Keratinocyte (primary cell): ENCODE results near the gene DRGX. TPM values are rescaled to one million over a fixed set of nuclear protein-coding genes. Genes with fewer than 3 reads are reported as not detected.

ENCODE experiments used
- DNase-seq: peaks from one replicate; pipeline ENCODE4 v3.0.0-alpha.2; 2011; ENCODE audit warnings: low read depth, missing footprints, low spot score
- FAIRE-seq: peaks from 2 replicates; lab custom pipeline; 2011; peaks lifted over from hg19 to GRCh38; lab: Jason Lieb, UNC
- H2AFZ ChIP-seq: 2 replicates; pipeline ENCODE4 v1.6.0; 2012; ENCODE audit warnings: low read length, control low read depth, inconsistent platforms; ENCODE audit not compliant: control insufficient read depth
- H3K27ac ChIP-seq: 2 replicates; pipeline ENCODE4 v1.5.1; 2011; ENCODE audit warnings: low read length; ENCODE audit not compliant: control insufficient read depth, insufficient read depth
- H3K27me3 ChIP-seq: 3 replicates; pipeline ENCODE4 v1.6.0; 2011; ENCODE audit warnings: low read length; ENCODE audit not compliant: control insufficient read depth, insufficient read depth; ENCODE audit errors: extremely low read depth
- H3K36me3 ChIP-seq, 2 experiments: 2 replicates in 1 of 2; 3 replicates in 1 of 2; pipeline ENCODE4 v1.5.1; 2011; ENCODE audit warnings: low read length in 2 of 2, mild to moderate bottlenecking in 1 of 2; ENCODE audit not compliant: control insufficient read depth in 2 of 2, insufficient read depth in 2 of 2; ENCODE audit errors: extremely low read depth in 1 of 2
- H3K4me1 ChIP-seq: 3 replicates; pipeline ENCODE4 v1.5.1; 2011; ENCODE audit warnings: low read length; ENCODE audit not compliant: control insufficient read depth, insufficient read depth; ENCODE audit errors: extremely low read depth
- H3K4me2 ChIP-seq: 3 replicates; pipeline ENCODE4 v1.6.0; 2011; ENCODE audit warnings: low read depth, low read length; ENCODE audit not compliant: control insufficient read depth, insufficient read depth; ENCODE audit errors: extremely low read depth
- H3K4me3 ChIP-seq, 3 experiments: fragments of 200-600 bp in 1 of 3; sonication (generic) in 1 of 3; 2 replicates in 2 of 3; 3 replicates in 1 of 3; pipeline ENCODE4 v1.5.1; 2011 to 2016; ENCODE audit warnings: low read length in 3 of 3, mild to moderate bottlenecking in 3 of 3, control low read depth in 2 of 3, inconsistent platforms in 1 of 3, low read depth in 1 of 3, mixed read lengths in 1 of 3, mixed run types in 1 of 3, moderate library complexity in 1 of 3; ENCODE audit not compliant: control insufficient read depth in 2 of 3, insufficient read depth in 2 of 3; ENCODE audit errors: extremely low read depth in 1 of 3
- H3K79me2 ChIP-seq: 2 replicates; pipeline ENCODE4 v1.6.0; 2012; ENCODE audit warnings: low read length; ENCODE audit not compliant: control insufficient read depth, insufficient read depth
- H3K9ac ChIP-seq: 3 replicates; pipeline ENCODE4 v1.6.0; 2011; ENCODE audit warnings: low read length; ENCODE audit not compliant: control insufficient read depth, insufficient read depth; ENCODE audit errors: extremely low read depth
- H3K9me1 ChIP-seq: 3 replicates; pipeline ENCODE4 v1.6.0; 2011; ENCODE audit warnings: low read length; ENCODE audit not compliant: control insufficient read depth, insufficient read depth; ENCODE audit errors: extremely low read depth
- H3K9me3 ChIP-seq: 2 replicates; pipeline ENCODE4 v1.5.1; 2012; ENCODE audit warnings: low read depth, low read length; ENCODE audit not compliant: control insufficient read depth
- H4K20me1 ChIP-seq: 3 replicates; pipeline ENCODE4 v1.6.0; 2011; ENCODE audit warnings: low read length; ENCODE audit not compliant: control insufficient read depth, insufficient read depth; ENCODE audit errors: extremely low read depth
- EZH2 ChIP-seq: IDR thresholded peaks from one replicate; pipeline ENCODE4 v1.6.1; 2012; ENCODE audit warnings: inconsistent platforms, mild to moderate bottlenecking, low read length, moderate library complexity
- dilution Hi-C: fragments of 300-500 bp; cut with MboI; formaldehyde crosslinking; loops from one replicate; pipeline ENCODE4 v1.7.0; 2020; ENCODE audit warnings: low sequenced_read_pairs; ENCODE audit not compliant: extremely low pct_ligation_motif_present
- polyA plus RNA-seq, 5 experiments: library from polyadenylated mRNA; depleted of rRNA in 3 of 5; stranded (reverse) in 3 of 5; stranded (forward) in 1 of 5; unstranded in 1 of 5; fragments of >200 nt; gene quantifications; 1 replicate in 1 of 5; 2 replicates in 3 of 5; 3 replicates in 1 of 5; pipeline versions ENCODE4 v1.2.1 to v1.2.3, GENCODE V29; 2011 to 2012; ENCODE audit warnings: missing spikeins in 2 of 5, low read depth in 1 of 5, low replicate concordance in 1 of 5
- TF ChIP-seq, protein P1 (sequence below), 3 experiments: IDR thresholded peaks in 1 of 3; conservative IDR thresholded peaks in 1 of 3; optimal IDR thresholded peaks in 1 of 3; 2 replicates in 2 of 3; 3 replicates in 1 of 3; pipeline versions ENCODE3 to v1.5.1; 2011; ENCODE audit warnings: low read length in 3 of 3, mild to moderate bottlenecking in 3 of 3, moderate library complexity in 2 of 3, control low read depth in 1 of 3, inconsistent platforms in 1 of 3; ENCODE audit not compliant: insufficient read depth in 2 of 3; ENCODE audit errors: extremely low read depth in 1 of 3

DRGX gene
- polyA plus RNA-seq, 1 donor (not counting 4 experiments of a cell fraction or from before 2014, with no cell fraction given): not detected

DNA sequence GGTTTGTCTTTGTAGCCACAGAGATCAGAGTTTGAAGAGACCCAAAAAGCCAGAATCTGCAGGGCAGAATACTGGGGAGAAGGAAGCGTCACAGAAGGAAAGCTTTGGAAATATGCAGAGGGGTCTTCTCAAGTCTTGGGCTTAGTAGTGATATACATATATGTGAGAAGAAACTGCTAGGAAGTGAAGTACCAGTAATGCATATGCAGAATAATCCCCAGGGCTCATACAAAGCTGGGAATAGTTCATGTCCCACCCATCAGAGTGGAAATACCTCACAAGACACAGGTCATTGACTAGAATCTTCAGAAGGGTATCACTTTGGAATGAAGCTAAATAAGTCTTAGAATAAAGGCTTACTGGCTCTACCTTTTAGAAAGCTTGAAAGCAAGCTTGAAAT is 57.3 kb downstream of the DRGX start:
- H3K4me3 ChIP-seq: no peak overlapping the region
- H3K27ac ChIP-seq: no peak overlapping the region
- no peaks in the 10 kb centered on the region for H3K9me3 ChIP-seq
- no peak for DNase-seq
- no peaks in the 10 kb centered on the region for H4K20me1 ChIP-seq
- no peaks in the 10 kb centered on the region for H3K79me2 ChIP-seq
- H3K4me1 ChIP-seq: no peaks in the 10 kb centered on the region
- TF ChIP-seq, protein P1, sequence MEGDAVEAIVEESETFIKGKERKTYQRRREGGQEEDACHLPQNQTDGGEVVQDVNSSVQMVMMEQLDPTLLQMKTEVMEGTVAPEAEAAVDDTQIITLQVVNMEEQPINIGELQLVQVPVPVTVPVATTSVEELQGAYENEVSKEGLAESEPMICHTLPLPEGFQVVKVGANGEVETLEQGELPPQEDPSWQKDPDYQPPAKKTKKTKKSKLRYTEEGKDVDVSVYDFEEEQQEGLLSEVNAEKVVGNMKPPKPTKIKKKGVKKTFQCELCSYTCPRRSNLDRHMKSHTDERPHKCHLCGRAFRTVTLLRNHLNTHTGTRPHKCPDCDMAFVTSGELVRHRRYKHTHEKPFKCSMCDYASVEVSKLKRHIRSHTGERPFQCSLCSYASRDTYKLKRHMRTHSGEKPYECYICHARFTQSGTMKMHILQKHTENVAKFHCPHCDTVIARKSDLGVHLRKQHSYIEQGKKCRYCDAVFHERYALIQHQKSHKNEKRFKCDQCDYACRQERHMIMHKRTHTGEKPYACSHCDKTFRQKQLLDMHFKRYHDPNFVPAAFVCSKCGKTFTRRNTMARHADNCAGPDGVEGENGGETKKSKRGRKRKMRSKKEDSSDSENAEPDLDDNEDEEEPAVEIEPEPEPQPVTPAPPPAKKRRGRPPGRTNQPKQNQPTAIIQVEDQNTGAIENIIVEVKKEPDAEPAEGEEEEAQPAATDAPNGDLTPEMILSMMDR (optimal IDR thresholded peaks at IDR 0.05 in 1 of 3, IDR thresholded peaks at IDR 0.05 in 1 of 3, conservative IDR thresholded peaks at IDR 0.05 in 1 of 3; ENCODE audit: extremely low read depth in 1 of 3, insufficient read depth in 2 of 3, low read length in 3 of 3): no peak
- no peak overlapping the region for H2AFZ ChIP-seq
- dilution Hi-C loops: no loop called here
- no peak overlapping the region for H3K9ac ChIP-seq
- no peaks in the 10 kb centered on the region for H3K36me3 ChIP-seq
- no peaks in the 10 kb centered on the region for H3K27me3 ChIP-seq
- H3K9me1 ChIP-seq: no peaks in the 10 kb centered on the region
- no peak for FAIRE-seq
- H3K4me2 ChIP-seq: no peak overlapping the region

DNA sequence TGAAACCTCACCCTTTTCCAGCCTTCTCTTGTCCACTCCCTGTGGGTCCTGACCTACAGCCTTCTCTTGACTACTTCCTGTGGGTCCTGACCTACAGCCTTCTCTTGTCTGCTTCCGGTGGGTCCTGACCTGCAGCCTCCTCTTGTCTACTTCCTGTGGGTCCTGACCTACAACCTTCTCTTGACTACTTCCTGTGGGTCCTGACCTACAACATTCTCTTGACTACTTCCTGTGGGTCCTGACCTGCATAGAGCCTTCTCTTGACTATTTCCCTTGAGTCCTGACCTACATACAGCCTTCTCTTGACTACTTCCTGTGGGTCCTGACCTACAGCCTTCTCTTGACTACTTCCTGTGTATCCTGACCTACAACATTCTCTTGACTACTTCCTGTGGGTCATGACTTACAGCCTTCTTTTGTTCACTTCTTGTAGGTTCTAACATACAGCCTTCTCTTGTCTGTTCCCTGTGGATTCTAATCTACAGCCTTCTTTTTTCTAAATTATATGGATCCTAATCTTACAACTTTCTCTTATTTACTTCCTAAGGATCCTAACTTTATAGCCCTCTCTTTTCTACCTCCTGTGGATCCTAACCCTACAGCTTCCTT is 60.4 kb downstream of the DRGX start:
- Histone ChIP-seq H3K36me3 (no peaks in the 10 kb centered on the region), H3K9me1 (no peaks in the 10 kb centered on the region), H2AFZ (no peak overlapping the region), H3K79me2 (no peaks in the 10 kb centered on the region), H3K27me3 (no peaks in the 10 kb centered on the region), H3K27ac (no peak overlapping the region), H4K20me1 (no peaks in the 10 kb centered on the region), H3K4me1 (no peaks in the 10 kb centered on the region), H3K4me2 (no peak overlapping the region), H3K9ac (no peak overlapping the region), H3K9me3 (no peaks in the 10 kb centered on the region), H3K4me3 (no peak overlapping the region)
- no peak for TF ChIP-seq EZH2
- TF ChIP-seq, protein P1 (optimal IDR thresholded peaks at IDR 0.05 in 1 of 3, IDR thresholded peaks at IDR 0.05 in 1 of 3, conservative IDR thresholded peaks at IDR 0.05 in 1 of 3; ENCODE audit: extremely low read depth in 1 of 3, insufficient read depth in 2 of 3, low read length in 3 of 3): no peak
- FAIRE-seq: no peak
- dilution Hi-C loops: no loop called here
- no peak for DNase-seq
